NCI-H524 (cell line): Measurements from ENCODE around the gene FZD7.

Source experiments
- DNase-seq, 2 experiments: peaks; one replicate each; lab custom pipeline; 2025; lab: John Stamatoyannopoulos, UW

Gene FZD7

DNA sequence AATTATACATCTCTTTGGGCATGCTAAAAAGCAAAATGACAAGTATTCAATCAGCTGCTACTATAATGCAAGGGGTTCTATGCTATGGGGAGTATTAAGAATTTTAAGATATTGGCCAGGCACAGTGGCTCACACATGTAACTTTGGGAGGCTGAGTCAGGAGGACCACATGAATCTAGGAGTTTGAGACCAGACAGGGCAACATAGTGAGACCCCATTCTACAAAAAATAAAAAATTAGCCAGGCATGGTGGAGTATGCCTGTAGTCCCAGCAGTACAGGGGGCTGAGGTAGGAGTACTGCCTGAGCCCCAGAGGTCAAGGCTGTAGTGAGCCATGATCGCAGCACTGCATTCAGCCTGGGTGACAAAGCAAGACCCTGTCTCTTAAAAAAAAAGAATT lies 33.9 kb downstream of the FZD7 start:
- DNase-seq = no peak

DNA sequence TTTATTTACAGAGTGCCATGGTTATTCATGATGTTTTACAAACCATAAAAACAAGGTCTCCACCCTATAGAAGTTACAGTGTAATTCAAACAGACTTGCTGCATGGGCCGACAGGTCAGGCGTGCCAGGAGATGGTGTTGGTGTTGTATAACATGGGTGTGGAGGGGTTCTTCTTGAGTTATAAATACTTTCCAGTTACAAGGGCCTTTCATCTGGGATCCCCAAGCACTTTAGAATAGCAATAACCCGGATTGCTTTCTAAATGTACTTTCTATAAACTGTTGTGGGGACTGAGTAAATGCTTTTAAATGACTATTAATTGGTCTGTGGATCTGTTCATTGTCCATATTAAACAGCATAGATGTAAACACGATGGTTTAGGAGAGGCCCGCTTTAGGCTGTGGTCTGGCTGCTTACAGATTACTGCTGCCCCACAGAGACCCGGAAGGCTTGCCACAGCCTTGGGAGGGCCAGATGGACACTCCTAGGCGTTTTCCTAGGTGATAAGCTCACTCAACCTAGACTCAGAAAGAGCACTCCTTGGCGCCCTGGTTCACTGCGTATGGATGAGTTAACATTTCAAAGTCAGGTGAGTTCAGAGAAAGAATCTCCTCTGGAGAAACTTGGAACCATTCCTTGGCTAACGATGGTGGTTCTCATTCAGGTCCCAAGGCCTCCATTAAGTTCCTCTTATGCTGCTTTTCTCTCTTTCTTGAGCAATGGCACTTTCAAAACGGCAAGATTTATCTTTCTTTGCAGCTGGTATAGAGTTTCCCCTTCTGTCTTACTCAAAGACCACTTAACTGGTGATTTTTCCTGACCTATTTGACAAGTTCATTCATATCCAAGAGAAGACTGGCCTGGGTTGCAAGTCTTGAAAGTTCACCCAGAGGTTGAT lies 35.8 kb downstream of the FZD7 start:
- peak; percentile 43 to 70 for DNase-seq

DNA sequence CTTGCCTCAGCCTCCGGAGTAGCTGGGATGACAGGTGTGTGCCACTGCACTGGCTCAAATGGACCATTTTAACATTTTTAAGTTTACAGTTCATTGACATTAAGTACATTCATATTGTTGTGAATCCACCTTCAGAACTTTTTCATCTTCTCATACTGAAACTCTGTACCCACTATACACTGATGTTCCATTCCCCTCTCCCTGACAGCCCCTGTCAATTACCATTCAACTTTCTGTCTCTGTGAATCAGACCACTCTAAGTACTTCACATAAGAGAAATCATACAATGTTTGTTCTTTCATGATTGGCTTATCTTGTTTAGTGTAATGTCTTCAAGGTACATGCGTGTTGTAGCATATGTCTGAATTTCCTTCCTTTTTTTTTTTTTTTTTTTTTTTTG lies 37.5 kb downstream of the FZD7 start:
- no peak for DNase-seq

DNA sequence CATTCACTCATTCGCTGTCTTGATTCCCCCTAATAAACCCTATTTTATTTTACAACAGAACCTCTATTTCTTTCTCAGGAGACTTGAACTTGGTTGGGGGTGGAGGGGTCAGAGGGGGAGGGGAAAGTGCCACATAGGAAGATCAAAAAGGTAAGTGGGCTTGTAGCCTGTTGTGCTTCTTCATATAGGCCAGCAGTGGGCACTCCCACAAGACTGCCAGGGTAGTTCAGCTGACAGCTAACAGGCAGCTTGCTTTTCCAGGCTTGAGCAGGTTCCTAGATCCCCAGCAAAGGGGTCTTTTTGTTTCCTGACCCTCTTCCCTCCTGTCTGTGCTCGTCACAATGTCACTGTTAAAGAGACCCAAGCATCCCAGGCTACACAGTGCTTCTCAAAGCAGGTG lies 38.6 kb downstream of the FZD7 start:
- DNase-seq = peak in 1 of 2 experiments; percentile 23

DNA sequence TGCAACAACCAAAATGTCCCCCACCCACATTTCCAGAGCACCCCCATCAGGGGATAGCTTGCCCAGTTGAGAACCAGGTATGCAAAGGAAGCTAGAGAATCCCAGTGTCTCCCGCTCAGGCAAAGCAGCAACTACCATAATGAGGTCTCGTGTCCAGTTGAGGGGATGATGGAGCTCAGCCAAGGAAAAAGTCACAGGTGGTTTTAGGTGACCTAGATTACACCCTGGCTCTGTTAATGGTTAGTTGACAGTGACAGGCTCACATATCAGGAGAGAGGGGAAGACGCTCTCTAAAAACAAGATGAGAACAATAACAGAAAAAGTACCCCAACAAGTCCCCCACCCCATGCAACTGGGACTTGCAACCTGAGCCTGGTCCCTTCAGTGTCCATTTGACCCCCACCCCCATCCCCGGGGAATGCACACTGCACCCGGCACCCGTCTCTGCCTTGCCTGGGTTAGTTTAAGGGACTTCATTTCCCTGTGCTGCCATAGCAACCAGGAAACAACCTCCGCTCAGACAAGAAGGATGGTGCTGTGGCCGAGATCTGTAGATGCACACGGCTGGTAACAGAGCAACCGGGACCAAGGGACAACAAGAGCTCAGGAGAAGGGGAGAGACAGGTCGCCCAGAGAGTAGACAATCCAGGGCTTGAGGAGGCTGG lies 39.2 kb downstream of the FZD7 start, which contains the start of gene KIAA2012:
TSS of gene KIAA2012 (plus strand) at position 519 of the 665 bp plus-strand sequence. CDS start 373 bp downstream, outside the sequence.
- DNase-seq = no peak

DNA sequence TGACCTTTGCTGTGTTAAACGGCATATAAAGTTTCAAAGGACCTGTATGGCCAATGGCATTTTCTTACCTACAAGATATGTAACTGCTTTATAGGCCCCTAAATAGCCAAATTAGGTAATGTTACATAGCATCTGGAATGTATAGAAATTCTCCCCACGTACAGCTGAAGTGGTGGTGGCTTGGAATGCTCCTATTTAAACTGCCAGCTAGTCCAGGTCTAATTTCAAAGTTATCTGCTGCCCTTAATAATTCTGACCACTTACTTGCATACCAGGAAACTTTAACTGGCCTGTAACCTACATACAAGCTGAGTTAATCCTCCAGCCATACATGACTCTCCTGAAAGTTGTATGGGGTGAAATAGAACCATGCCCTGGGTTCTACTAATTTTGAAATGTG lies 40.7 kb downstream of the FZD7 start:
- DNase-seq = no peak

DNA sequence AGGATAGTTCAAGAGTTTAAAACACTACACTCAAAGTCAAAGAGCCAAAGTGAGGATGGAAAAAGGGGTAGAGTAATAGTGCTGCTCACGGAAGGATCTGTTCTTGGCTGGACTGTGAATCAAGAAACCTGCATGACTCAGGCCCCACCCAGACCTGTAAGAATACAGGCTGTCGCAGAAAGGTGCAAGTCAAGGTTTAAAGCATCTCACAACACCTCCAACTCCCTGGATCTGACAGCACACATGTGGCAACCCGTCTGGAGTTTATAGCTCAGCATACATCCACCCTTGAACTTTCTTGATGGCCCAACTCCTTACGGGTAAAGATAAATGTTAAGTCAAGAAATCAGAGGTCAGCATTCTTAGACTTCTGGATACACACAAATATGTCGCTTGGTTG lies 45.7 kb downstream of the FZD7 start:
- DNase-seq = no peak

DNA sequence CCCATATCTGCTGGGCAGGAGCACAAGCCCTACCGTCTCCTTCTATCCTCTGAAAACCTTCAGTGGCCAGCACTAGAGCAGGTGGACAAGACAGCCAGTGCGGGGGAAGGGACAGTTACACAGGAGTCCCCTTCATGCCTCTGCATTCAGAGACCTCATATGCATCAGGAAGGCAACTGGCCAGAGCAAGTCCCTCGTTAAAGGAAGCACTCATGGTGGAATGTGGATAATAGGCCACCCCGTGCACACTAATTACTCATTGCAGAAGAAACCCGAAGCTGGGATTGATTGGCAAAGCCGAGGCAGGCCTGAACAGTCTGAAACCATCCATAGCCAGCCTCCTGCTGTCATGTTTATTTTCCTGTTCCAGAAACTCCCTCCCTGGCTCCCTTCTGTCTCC lies 50.6 kb downstream of the FZD7 start:
- peak; percentile 52 to 68 for DNase-seq
